COLO668 (cell line): ENCODE results near the gene CACNB2.
"Not testable (repeated sequence)": the region's sequence is repeated elsewhere in the genome, so short reads cannot be mapped to it uniquely, and the experiment has no call there.

Experiments
- DNase-seq: peaks from one replicate; lab custom pipeline; 2025; ENCODE audit not compliant: unreplicated experiment; lab: John Stamatoyannopoulos, UW

Gene CACNB2

GRCh38 chr10:18554479-18554878 lies 414.3 kb downstream of the CACNB2 start:
- no peak for DNase-seq

DNA sequence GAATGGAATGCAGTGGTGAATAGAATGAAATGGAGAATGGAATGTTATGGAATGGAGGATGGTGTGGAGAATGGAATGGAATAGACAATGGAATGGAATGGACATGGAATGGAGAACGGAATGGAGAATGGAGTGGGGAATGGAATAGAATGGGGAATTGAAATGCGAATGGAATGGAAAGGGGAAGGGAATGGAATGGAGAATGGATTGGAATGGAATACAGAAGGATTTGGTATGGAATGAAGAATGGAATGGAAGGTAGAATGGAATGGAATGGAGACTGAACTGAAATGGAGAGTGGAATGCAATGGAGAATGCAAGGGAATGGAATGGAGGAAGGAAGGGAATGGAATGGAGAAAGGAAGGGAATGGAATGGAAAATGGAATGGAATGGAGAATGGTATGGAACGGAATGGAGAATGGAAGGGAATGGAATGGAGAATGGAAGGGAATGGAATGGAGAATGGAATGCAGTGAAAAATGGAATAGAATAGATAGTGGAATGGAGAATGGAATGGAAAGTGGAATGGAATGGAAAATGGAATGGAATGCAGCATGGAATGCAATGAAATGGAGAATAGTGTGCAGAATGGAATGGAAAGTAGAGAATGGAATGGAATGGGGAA lies 416.4 kb downstream of the CACNB2 start:
- no peak for DNase-seq

DNA sequence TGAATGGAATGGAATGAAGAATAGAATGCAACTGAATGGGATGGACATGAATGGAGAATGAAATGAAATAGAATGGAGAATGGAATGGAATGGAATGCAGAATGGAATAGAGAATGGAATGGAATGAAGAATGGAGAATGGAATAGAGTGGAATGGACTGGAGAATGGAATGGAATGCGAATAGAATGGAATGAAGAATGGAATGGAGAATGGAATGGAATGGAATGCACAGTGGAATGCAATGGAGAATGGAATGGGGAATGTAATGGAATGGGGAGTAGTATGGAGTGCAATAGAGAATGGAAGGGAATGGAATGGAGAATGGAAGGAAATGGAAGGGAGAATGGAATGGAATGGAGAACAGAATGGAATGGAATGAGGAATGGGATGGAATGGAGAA lies 417.7 kb downstream of the CACNB2 start:
- no peak for DNase-seq

DNA sequence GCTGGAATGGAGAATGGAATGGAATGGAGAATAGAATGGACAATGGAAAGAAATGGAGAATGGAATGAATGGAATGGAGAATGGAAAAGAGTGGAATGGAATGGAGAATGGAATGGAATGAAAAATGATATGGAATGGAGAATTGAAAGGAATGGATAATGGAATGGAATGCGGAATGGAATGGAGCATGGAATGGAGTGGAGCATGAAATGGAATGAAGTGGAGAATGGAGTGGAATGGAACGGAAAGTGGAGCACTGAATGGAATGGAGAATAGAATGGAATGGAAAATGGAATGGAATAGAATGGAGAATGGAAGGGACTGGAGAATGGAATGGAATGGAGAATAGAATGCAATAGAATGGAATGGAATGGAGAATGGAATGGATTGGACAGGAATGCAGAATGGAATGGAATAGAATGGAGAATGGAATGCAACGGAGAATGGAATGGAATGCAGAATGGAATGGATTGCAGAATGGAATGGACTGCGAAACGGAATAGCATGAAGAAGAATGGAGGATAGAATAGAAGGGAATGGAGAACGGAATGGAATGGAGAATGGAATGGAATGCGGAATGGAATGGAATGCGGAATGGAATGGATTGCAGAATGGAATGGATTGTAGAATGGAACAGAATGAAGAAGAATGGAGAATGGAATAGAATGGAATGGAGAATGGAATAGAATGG lies 421.8 kb downstream of the CACNB2 start:
- no peak for DNase-seq

DNA sequence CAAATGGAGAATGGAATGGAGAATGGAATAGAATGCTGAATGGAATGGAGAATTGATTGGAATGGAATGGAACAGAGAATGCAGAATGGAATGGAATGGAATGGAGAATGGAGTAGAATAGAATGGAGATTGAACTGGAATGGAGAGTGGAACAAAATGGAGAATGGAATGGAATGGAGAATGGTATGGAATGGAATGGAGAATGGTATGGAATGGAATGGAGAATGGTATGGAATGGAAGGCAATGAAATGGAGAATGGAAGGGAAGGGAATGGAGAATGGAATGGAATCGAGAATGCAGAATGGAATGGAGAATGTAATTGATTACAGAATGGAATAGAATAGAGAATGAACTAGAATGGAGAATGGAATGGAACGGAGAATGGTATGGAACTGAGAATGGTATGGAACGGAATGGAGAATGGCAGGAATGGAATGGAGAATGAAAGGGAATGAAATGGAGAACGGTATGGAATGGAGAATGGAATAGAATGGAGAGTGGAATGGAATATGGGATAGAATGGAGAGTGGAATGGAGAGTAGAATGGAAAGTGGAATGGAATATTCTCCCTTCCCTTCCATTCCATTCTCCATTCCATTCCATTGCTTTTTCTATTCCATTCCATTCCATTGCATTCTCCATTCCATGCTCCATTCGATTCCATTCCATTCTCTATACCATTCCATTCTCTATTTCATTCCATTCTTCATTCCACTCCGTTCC lies 422.9 kb downstream of the CACNB2 start:
- DNase-seq, result no peak

- DNase-seq, result no peak
Observed at GRCh38 chr10:18565006-18565405, 424.8 kb downstream of the CACNB2 start.

DNA sequence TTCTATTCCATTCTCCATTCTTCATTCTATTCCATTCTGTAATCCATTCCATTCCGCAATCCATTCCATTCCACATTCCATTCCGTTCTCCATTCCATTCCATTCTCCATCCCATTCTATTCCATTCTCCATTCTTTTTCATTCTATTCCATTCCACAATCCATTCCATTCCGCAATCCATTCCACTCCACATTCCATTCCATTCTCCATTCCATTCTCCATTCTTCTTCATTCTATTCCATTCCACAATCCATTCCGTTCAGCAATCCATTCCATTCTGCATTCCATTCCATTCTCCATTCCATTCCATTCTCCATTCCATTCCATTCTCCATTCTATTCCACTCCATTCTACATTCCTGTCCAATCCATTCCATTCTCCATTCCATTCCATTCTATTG lies 426.0 kb downstream of the CACNB2 start:
- DNase-seq, result no peak

GRCh38 chr10:18567343-18567856 lies 427.2 kb downstream of the CACNB2 start:
- no peak for DNase-seq

DNA sequence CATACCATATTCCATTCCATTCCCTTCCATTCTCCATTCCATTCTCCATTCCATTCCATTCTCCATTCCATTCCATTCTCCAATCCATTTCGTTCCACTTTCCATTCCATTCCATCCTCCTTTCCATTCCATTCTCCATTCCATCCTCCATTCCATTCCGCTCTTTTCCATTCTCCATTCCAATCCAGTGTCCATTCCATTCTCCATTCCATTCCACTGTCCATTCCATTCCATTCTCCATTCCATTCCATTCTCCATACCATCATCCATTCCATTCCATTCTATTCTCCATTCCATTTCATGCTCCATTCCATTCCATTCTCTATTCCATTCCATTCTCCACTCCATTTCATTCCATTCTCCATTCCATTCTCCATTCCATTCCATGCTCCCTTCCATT lies 430.2 kb downstream of the CACNB2 start:
- DNase-seq, result not testable (repeated sequence)

GRCh38 chr10:18571076-18571475 lies 430.9 kb downstream of the CACNB2 start:
- DNase-seq, result no peak

DNA sequence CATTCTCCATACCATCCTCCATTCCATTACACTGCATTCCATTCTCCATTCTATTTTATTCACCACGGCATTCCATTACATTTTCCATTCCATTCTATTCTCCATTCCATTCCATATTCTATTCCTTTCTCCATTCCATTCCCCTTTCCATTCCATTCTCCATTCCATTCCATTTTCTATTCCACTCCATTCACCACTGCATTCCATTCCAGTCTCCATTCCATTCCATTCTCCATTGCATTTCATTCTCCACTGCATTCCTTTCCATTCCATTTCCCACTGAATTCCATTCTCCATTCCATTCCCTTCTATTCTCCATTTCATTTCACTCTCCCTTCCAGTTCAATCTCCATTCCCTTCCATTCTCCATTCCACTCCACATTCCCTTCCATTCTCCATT lies 431.6 kb downstream of the CACNB2 start:
- no peak for DNase-seq

GRCh38 chr10:18572959-18573561 lies 432.8 kb downstream of the CACNB2 start:
- no peak for DNase-seq

DNA sequence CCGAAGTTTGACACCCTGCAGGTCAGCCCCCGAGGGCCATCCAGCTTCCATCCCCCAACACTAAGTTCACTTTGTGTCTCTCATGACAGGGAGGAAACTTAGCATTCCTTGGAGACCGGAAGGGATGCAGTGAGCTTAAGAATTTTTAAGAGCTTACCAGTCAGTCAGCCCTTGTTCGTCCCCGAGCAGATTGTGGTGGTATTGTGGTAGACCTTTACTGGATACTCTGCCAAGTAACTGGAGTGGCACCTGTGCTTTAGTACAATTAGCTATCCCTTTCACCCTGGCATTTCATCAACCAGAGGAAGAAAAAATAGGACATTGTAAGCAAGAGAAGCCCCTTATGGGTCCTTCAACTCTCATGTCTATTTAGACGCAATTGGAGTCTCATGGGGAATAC lies 436.4 kb downstream of the CACNB2 start:
- DNase-seq, result no peak

GRCh38 chr10:18577823-18578685 lies 437.8 kb downstream of the CACNB2 start:
- no peak for DNase-seq

DNA sequence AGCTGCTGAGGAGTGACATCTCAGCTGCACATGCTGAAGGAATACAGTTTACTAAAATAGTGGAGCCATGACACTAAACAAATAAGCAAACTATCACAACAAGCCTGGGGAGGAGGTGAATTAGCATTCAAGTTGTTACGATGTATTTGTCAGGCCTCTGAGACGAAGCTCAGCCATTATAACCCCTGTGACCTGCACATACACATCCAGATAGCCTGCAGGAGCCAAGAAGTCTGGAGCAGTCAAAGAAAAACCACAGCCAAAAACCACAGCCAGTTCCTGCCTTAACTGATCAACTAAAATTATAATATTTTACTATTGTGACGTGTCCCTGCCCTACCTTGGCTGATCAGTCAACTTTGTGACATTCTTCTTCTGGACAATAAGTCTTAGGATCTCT lies 442.6 kb downstream of the CACNB2 start:
- DNase-seq, result no peak

DNA sequence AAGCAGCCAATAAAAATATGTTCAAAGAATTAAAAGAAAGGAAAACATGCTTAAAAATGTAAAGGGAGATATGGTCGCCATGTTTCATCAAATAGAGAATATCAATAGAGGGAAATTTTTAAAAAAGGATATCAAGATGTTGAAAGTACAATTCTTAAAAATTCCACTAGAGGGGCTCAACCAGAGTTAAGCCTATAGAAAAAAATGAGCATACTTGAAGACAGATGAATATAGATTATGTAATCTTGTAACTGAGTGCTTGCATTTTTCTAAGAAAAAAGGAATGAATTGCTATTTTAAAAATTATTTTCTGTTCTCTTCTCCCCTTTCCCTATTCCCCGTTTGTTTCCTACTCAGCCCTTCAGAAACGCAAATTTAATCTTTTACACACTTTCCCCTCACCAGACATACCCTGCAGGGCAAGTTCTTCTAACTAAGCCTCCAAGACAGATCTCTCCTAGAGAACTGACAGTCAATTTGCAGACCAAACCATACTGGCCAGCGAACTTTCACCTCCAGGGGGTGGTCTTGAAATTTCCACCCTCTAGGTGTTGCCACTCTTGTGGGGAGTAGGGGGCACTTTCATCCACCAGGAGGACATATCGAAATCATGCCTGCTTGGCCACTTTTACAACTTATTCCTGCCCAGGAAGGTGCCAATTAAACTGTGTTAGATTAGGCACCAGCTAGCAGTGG lies 443.5 kb downstream of the CACNB2 start:
- DNase-seq, result no peak

- DNase-seq, result not testable (repeated sequence)
Observed at GRCh38 chr10:18586637-18587036, 446.4 kb downstream of the CACNB2 start.

DNA sequence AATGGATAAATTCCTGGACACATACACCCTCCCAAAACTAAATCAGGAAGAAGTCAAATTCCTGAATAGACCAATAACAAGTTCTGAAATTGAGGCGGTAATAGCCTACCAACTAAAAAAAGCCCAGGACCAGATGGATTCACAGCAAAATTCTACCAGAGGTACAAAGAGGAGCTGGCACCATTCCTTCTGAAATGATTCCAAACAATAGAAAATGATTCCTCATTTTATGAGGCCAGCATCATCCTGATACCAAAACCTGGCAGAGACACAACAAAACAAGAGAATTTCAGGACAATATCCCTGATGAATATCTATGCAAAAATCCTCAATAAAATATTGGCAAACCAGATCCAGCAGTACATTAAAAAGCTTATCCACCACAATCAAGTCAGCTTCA lies 450.9 kb downstream of the CACNB2 start:
- not testable (repeated sequence) for DNase-seq
